NCI-H1048 (cell line): Measurements from ENCODE around the gene KIF9.
"Not testable (repeated sequence)": the region's sequence is repeated elsewhere in the genome, so short reads cannot be mapped to it uniquely, and the experiment has no call there.

Experiments used
- DNase-seq: peaks from one replicate; lab custom pipeline; 2025; lab: John Stamatoyannopoulos, UW

Gene KIF9, protein sequence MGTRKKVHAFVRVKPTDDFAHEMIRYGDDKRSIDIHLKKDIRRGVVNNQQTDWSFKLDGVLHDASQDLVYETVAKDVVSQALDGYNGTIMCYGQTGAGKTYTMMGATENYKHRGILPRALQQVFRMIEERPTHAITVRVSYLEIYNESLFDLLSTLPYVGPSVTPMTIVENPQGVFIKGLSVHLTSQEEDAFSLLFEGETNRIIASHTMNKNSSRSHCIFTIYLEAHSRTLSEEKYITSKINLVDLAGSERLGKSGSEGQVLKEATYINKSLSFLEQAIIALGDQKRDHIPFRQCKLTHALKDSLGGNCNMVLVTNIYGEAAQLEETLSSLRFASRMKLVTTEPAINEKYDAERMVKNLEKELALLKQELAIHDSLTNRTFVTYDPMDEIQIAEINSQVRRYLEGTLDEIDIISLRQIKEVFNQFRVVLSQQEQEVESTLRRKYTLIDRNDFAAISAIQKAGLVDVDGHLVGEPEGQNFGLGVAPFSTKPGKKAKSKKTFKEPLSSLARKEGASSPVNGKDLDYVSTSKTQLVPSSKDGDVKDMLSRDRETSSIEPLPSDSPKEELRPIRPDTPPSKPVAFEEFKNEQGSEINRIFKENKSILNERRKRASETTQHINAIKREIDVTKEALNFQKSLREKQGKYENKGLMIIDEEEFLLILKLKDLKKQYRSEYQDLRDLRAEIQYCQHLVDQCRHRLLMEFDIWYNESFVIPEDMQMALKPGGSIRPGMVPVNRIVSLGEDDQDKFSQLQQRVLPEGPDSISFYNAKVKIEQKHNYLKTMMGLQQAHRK

DNA sequence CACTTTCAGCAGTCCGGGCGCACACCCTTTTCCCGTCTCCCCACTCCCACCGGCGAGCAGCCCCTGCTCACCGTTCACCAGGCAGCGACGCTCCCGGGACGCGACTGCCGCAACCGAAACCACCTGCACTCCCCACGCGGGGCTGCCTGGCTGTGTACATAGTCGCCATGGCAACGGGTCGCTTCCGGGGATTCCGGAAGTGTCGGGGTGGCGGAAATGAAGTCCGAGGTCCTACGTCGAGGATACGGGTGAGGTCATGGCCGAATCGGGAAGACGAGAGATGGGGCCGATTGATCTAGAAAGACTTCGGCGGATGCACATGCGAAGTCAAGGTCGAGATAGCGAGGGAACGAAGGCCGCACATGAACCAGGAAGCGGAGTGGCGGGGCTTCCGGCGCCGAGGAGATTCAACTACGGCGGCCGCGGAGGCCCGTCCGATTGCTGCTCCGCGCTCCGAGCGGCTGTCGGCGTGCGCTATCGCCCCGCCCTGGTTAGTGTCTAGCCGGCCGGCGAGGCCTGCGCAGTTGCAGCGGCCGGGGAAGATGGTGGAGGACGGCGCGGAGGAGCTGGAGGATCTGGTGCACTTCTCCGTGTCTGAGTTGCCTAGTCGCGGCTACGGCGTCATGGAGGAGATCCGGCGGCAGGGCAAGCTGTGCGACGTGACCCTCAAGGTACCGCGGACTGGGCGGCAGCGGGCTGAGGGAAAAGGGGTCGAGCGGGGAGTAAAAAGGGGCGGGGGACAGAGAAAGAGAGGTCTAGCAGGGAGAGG is at the start of gene KIF9, which contains the start of gene KLHL18:
TSS of gene KIF9 (minus strand) at position 376 of the 769 bp plus-strand sequence. CDS start 5,425 bp downstream, outside the sequence.
TSS of gene KLHL18 (plus strand) at position 521 of the 769 bp plus-strand sequence. CDS start at position 543, 22 bp downstream.
- peak; percentile 83 for DNase-seq

GRCh38 chr3:47324278-47324865 is 41.8 kb upstream of the KIF9 start:
- DNase-seq, result no peak

- no peak for DNase-seq
Observed at GRCh38 chr3:47323431-47324277, 41.1 kb upstream of the KIF9 start.

DNA sequence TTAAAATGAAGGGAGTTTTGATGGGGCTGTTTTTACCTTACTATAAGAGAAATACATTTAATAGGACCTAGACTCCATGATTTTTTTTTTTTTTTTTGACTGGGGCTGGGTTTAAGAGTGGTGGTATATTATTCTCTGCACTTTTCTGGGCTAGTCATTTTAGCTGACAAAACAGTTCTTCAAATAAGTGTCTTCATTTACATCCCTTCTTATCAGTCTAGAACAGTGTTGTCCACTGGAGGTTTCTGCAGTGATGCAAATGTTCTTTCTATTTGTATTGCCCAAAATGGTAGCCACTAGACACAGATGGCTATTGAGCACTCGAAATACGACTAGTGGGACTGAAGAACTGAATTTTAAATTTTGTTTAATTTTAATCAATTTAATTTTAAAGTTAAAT is 37.4 kb upstream of the KIF9 start:
- DNase-seq, result no peak

GRCh38 chr3:47318916-47319315 is 36.3 kb upstream of the KIF9 start:
- DNase-seq, result no peak

DNA sequence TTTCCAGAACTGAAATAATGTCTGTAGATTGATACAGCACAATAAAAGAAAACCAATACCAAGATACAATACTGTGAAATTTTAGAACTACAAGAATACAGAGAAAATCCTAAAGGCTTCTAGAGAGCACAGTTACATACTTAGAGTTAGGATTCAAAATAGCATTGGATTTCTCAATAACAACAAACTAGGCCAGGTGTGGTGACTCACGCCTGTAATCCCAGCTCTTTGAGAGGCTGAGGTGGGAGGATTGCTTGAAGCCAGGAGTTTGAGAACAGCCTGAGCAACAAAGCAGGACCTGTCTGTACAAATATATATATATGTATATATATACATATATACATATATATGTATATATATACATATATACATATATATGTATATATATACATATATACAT is 33.6 kb upstream of the KIF9 start:
- not testable (repeated sequence) for DNase-seq

DNA sequence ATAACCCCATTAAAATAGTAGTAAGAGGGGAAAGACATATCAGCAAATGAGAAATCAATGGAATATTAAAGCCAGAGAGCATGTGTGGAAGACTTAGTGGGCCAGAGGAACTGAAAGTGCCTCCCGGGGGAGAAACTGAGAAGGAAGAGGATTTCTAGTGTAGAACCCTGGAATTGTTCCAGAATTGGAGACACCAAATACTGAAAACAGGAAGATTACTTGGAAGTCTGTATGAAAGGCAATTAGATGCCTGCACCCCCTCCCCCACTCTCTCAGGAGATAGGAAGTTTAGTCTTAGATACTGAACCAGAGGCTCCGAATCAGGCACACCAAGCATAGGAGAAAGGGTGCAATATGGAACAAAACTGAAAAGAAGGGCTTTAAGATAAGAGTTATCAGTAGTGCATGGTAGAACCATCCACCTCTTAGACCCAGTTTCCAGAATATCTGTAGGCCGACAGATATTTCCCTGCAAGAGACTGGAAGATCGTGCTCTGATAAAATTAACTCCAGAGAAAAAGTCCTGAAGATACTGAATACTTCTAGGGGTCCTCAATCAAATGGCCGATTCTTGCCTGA is 32.6 kb upstream of the KIF9 start:
- DNase-seq, result no peak

- DNase-seq, result no peak
Observed at GRCh38 chr3:47314056-47314764, 31.6 kb upstream of the KIF9 start.

DNA sequence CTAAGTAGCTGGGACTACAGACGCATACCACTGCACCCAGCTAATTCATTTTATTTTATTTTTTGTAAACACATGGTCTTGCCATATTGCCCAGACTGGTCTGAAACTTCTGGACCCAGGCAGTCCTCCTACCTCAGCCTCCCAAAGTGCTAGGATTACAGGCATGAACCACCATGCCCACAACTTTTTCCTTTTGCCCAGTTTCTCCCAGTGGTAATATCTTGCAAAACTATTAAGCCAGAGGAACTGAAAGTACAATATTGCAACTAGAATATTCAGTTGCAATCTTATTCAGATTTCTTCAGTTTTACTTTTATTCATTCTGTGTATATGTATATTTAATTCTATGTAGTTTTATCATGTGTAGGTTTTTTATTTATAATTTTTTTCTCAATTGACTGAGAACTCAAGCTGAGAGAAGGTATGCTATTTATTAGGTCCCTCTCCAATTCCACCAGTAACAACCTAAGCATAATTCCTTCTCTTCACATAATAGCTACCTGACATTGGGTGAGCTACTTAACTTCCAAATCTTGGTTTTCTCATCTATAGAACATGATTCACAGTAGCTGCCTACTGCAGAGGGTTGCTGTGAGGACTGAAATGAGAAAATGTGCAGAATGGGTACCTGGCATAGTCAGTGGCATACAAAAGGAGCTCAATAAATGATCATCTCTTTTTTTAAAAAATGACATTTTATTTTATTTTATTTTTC is 30.9 kb upstream of the KIF9 start:
- no peak for DNase-seq

GRCh38 chr3:47310391-47310790 is 27.8 kb upstream of the KIF9 start:
- DNase-seq, result no peak

DNA sequence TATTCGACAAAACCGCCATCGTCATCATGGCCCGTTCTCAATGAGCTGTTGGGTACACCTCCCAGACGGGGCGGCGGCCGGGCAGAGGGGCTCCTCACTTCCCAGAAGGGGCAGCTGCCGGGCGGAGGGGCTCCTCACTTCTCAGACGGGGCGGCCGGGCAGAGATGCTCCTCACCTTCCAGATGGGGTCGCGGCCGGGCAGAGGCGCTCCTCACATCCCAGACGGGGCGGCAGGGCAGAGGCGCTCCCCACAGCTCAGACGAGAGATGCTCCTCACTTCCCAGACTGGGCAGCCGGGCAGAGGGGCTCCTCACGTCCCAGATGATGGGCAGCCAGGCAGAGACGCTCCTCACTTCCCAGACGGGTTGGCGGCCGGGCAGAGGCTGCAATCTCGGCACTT is 26.6 kb upstream of the KIF9 start:
- DNase-seq, result not testable (repeated sequence)

DNA sequence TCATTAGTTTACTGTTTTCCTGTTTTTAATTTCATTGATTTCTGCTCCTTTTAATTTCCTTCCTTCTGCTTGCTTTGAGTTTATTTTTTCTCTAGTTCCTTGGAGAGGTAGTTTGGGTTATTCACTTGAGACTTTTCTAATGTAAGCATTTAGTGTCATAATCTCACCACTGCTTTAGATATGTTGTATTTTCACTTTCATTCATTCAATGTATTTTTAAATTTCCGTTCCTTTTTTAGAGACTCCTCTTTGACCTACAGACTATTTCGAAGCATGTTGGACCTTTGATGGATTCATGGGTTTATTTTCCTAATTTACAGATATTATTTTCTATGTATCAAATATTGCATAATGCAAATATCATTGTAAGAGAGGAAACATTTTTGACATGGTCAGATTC is 23.4 kb upstream of the KIF9 start:
- DNase-seq, result no peak

DNA sequence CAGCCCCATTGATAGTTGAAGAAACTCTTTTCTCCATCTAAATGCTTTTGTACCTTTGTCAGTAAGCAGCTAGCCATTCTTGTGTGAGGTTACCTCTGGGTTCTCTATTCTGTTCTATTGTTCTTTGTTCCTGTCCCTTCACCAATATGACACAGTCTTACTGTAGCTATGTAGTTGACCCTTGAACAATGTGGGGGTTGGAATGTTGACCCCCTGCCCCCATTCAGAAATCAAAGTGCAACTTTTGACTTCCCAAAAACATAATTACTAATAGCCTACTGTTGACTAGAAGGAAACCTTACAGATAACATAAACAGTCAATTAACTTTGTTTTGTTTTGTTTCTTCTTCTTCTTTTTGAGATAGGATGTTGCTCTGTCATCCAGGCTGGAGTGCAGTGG is 18.9 kb upstream of the KIF9 start:
- no peak for DNase-seq

DNA sequence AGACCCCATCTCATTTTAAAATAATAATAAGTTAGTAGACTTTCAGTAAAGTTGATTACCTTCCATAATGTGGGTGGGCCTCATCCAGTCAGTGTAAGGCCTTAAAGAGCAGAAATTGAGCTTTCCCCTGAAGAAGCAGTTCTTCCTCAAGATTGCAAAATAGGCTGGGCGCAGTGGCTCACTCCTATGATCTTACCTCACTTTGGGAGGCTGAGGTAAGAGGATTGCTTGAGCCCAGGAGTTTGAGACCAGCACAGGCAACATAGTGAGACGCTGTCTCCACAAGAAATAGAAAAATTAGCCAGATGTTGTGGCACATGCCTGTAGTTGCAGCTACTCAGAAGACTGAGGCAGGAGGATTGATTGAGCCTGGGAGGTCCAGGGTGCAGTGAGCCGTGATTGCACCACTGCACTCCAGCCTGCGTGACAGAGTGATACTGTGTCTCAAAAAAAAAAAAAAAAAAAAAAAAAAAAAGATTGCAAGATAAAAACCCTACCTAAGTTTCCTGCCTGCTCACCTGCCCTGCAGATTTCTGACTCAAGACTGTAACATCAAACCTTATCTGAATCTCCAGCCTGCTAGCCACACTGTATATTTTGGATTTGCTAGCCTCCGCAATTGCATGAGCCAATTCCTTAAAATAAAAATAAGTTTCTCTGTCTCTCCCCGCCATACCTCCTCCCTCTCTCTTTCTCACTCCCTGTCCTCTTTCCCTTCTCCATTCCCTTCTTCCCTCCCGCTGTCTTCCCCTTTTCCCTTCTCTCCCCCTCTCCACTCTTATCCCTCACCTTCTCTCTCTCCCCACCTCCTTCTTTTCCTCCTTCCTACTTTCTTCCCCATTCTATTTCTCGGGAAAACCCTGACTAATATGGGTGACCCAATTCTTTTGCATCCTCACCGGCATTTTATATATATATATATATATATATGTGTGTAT is 17.1 kb upstream of the KIF9 start:
- no peak for DNase-seq

DNA sequence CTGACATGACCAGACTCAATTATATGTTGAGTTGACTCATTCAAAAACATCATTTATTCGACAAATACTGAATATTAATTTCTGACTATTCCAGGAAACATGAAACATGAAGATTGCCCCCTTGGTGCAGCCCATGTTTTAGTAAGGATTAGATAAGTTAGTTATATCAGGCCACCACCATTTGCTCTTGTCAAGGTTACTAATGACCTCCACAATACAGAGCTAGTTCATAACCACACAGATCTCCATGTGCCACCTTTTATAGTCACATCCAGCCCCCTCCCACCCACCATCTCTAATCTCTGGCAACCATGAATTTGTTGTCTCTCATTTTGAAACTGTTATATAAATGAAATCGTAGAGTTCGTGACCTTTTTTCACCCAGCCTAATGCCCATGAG is 15.8 kb upstream of the KIF9 start:
- no peak for DNase-seq

DNA sequence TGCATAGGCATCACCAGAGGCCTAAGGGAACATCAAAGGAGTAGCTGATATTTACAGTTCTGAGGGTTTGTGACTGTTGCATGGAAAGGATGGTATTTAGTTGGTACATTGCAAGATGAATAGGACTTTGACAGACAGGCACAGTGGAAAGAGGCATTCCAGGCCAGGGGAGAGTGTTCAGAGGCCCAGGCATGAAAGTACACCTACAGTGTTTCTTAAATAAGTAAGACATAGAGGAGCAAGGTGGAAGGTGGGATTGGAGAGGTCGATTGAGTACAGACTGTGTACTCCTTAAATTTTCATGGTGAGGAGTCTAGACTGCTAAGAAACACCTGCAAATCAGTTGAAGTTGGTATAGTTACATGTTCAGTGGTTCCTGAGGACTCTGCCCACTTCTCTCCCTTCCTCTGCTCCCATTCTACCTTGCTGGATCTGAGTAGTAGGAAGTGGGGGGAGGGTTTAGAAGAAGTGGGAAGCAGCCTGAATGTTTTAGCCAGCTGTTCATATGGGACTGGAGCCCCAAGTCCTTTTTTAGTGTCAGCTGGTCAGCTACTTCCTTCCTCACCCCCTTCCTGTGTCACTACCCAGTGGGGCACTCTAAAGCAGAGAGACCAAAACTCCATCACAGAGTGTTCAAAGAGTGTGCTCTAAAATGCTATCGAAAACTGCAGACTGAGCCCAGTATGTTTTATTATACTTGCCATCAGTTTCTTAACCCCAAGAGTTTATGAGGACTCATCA is 14.1 kb upstream of the KIF9 start:
- no peak for DNase-seq

- no peak for DNase-seq
Observed at GRCh38 chr3:47295976-47296375, 13.4 kb upstream of the KIF9 start.
